Measurements from ENCODE around the gene TNFRSF6B.

TNFRSF6B gene

DNA sequence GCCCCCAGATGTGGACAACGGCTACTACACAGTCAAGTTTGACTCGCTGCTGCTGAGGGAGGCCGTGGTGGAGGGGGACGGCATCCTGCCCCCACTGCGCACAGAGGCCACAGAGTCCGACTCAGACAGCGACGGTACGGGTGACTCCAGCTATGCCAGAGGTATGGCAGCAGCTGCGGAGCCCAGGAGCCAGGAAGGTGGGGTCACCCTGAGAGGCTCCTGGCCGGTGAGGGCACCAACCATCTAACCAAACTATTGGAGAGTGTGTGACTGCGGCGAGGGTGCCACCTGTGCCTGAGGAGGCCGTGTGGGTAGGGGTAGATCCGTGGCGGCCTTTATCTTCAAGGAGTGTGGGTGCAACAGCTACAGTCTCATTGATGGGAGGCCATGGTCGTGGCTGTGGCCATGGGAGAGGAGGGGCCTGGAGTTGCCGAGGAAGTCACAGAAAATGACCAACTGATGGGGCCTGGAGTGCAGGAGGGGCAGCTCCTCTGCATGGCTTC lies 37.2 kb downstream of the TNFRSF6B start:
- DNase-seq (ENCODE audit: insufficient read length, low spot score) (no peak), FAIRE-seq (no peak)
- TF ChIP-seq POLR2A (IDR thresholded peaks at IDR 0.05; ENCODE audit: low read depth, low read length): no peak

DNA sequence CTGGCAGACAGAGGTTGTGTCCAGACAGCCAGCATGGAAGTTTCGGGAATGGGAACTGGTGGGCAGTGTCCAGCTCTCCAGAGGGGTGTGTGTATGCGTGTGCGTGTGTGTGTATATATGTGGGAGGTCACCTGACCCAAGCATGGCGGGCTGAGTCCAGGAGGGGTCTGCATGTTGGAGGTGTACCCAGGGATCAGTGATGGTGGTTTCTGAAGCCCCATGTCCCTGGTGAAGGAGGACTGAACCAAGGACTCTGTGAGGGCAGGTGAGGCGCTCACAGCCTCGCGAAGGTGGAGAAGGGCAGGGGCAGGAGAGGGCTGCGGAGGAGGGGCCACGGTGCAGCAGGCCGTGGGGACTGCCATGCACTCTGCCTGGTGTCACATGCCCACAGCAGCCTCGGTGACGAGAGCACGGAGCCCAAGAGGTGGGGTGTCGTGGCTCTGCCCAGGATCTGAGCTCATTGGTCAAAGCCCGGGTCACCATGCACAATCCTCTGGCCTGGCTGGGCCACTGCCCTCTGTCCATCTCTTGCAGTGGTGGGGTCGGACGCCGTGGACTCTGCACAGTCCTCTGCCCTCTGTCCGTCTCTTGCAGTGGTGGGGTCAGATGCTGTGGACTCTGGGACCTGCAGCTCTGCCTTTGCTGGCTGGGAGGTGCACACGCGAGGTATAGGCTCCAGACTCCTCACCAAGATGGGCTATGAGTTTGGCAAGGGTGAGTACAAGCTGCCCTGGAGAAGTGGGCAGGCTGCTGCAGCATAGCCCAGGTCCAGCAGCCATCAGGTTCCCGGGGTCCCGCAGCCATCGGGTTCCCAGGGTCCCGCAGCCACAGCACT lies 37.9 kb downstream of the TNFRSF6B start:
- FAIRE-seq: no peak

DNA sequence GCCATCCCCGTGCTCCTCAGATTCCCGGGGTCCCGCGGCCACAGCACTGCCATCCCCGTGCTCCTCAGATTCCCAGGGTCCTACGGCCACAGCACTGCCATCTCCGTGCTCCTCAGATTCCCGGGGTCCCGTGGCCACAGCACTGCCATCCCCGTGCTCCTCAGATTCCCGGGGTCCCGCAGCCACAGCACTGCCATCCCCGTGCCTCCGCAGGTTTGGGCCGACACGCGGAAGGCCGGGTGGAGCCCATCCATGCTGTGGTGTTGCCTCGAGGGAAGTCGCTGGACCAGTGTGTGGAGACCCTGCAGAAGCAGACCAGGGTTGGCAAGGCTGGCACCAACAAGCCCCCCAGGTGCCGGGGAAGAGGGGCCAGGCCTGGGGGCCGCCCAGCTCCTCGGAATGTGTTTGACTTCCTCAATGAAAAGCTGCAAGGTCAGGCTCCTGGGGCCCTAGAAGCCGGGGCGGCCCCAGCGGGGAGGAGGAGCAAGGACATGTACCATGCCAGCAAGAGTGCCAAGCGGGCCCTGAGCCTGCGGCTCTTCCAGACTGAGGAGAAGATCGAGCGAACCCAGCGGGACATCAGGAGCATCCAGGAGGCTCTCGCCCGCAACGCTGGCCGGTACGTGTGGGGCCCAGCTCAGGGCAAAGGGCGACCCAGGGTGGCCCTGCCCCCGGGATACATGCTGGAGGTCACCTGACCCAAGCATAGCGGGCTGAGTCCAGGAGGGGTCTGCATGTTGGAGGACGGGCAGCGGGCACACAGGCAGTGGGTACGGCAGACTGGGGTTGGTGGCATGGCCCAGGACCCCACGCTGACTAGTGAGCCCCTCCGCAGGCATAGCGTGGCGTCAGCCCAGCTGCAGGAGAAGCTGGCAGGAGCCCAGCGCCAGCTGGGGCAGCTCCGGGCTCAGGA lies 38.8 kb downstream of the TNFRSF6B start:
- FAIRE-seq (no peak), DNase-seq (ENCODE audit: insufficient read length, low spot score) (no peak)
- no peak for TF ChIP-seq POLR2A (IDR thresholded peaks at IDR 0.05; ENCODE audit: low read depth, low read length)

More for the DNA sequence above, 37.9 kb downstream of the TNFRSF6B start:
- TF ChIP-seq POLR2A (IDR thresholded peaks at IDR 0.05; ENCODE audit: low read depth, low read length): no peak
- no peak for DNase-seq (ENCODE audit: insufficient read length, low spot score)

DNA sequence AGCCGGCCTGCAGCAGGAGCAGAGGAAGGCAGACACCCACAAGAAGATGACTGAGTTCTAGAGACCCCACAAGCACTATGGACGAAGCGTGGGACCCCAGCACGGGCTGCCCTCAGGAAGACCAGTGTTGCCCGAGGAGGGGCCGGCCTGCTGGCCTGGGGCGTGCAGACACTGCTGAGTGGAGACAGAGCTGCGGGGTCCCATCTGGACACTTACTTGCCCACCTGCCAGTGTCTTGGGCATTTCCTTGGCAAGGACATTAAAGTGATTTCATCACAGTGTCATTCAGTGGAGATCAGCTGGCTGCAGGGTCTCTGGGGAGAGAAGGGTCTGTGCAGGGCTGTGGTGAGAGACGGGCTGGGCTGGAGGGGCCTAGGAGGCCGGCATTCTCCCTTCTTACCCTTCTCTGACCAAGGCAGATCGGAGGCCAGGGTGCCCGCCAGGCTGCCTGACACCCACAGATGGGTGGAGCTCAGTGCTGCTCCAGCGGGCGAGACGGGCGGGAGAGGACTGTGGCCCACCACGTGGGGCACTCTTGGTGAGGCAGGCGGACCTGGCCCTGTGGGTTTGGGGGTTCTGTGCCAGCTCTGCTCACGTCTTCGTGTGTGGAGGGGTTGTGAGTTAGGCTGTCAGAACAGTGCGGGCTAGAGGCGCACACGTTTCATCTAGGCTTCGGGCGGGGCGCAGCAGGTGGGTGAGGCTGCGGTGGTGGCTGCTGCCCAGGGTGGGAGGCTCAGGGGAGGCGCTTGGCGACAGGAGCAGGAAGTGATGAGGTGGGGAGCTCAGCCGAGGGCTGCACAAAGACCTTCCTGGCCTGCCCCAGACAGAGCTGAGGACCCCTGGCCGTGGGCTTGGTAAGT lies 39.6 kb downstream of the TNFRSF6B start, which contains the start of gene LIME1:
LIME1 (plus strand) TSS at position 806 of the 860 bp plus-strand sequence. CDS start 886 bp downstream, outside the sequence.
- no peak for TF ChIP-seq POLR2A (IDR thresholded peaks at IDR 0.05; ENCODE audit: low read depth, low read length)
- no peak for DNase-seq (ENCODE audit: insufficient read length, low spot score)
- no peak for FAIRE-seq

DNA sequence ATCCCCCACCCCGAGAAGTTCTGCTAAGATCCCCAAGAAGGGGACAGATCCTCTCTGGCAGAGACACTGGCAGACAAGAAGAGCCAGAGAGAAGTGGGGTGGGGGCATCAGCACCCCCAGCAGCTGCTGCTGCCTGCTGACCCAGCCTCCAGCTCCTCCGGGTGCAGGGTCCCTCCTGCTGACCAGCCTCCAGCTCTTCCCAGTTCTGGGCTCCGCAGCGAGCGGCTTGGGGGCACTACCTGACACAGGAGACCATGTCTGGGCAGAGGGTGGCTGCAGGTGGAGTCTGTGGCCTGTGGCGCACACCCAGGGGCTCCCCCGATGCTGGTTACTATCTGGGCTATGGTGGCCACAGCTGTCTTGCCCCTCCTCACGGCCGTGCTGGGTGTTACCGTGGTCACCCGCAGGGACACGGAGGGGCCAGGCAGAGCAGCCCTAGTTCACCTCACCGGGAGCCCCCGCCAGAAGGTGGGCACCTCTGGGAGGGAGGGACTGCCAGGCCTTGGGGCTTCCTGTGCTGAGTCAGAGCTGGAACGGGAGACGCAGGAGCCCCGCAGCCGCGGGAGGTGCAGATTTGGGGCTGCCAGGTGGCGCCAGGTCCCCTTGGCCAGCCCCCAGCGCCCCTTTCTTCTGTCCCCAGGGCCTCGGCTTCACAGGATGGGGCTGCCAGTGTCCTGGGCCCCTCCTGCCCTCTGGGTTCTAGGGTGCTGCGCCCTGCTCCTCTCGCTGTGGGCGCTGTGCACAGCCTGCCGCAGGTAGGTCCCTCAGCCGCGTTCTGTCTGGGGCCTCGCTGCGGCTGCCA lies 40.6 kb downstream of the TNFRSF6B start:
- FAIRE-seq: no peak
- DNase-seq (ENCODE audit: insufficient read length, low spot score): no peak
- no peak for TF ChIP-seq POLR2A (IDR thresholded peaks at IDR 0.05; ENCODE audit: low read depth, low read length)

DNA sequence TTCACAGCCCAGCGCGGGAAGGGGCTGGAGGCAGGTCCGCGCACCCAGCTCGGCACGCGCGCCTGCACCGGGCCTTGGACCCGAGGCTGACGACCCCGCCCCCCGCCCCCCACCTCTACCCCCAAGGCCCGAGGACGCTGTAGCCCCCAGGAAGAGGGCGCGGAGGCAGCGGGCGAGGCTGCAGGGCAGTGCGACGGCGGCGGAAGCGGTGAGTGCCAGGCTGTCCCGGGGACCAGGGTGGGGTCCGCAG lies 41.2 kb downstream of the TNFRSF6B start:
- no peak for DNase-seq (ENCODE audit: insufficient read length, low spot score)
- no peak for TF ChIP-seq POLR2A (IDR thresholded peaks at IDR 0.05; ENCODE audit: low read depth, low read length)
- no peak for FAIRE-seq

DNA sequence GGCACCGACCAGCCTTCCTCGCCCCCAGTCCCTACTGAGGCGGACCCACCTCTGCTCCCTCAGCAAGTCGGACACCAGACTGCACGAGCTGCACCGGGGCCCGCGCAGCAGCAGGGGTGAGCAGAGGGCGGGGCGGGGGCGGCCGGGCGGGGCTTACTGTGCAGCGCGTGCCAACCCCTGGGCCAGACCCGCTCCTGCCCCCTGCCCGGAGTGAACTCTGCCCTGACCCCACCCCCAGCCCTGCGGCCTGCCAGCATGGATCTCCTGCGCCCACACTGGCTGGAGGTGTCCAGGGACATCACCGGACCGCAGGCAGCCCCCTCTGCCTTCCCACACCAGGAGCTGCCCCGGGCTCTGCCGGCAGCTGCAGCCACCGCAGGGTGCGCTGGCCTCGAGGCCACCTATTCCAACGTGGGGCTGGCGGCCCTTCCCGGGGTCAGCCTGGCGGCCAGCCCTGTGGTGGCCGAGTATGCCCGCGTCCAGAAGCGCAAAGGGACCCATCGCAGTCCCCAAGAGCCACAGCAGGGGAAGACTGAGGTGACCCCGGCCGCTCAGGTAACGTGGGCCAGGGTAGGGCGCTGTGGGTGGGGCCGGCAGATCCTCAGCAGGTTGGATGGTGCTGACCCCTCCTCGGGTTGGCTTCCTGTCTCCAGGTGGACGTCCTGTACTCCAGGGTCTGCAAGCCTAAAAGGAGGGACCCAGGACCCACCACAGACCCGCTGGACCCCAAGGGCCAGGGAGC lies 41.7 kb downstream of the TNFRSF6B start:
- DNase-seq (ENCODE audit: insufficient read length, low spot score): no peak
- no peak for TF ChIP-seq POLR2A (IDR thresholded peaks at IDR 0.05; ENCODE audit: low read depth, low read length)
- FAIRE-seq: no peak

DNA sequence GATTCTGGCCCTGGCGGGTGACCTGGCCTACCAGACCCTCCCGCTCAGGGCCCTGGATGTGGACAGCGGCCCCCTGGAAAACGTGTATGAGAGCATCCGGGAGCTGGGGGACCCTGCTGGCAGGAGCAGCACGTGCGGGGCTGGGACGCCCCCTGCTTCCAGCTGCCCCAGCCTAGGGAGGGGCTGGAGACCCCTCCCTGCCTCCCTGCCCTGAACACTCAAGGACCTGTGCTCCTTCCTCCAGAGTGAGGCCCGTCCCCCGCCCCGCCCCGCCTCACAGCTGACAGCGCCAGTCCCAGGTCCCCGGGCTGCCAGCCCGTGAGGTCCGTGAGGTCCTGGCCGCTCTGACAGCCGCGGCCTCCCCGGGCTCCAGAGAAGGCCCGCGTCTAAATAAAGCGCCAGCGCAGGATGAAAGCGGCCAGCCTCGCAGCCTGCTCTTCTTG lies 42.3 kb downstream of the TNFRSF6B start:
- FAIRE-seq: no peak
- DNase-seq (ENCODE audit: insufficient read length, low spot score): no peak

DNA sequence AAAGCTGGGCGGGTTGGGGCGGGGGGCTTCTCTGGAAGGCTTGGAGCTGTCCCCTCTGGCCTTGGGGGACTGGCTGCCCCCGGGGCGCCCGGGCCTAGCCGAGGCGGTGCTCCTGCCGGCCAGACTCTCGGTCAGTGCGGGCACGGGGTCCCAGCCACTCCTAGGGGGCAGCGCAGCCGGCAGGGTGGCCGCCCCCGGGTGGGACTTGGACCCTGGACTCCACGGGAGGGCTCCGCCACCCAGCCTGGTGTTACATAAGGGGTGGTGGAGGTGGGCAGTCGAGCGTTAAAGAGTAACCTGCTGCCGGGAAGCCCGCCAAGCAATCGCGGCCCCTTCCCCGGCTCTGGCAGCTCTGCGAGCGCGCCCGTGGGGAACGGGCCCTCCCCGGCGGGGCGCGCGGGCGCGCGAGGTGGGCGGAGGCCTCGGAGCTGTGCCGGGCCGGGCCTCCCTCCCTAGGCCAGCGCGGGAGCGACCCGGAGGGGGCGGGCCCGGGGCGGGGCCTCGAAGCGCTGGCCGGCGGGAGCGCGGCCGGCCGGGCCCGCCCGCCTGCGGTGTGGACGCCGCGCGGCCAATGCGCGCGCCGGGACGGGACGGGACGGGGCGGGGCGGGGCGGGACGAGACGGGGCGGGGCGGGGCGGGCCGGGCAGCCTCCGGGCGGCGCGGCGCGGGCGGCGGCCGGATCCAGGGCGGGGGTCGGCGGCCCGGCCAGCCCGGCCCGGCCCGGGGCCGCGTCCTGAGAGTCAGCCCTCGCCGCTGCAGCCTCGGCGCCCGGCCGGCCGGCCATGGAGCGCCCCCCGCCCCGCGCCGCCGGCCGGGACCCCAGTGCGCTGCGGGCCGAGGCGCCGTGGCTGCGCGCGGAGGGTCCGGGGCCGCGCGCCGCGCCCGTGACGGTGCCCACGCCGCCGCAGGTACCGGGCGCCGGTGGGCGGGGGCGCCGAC lies 42.9 kb downstream of the TNFRSF6B start, which contains the start of gene SLC2A4RG:
SLC2A4RG (plus strand) TSS at position 647 of the 940 bp plus-strand sequence; CDS start at position 784, 137 bp downstream.
- no peak for FAIRE-seq
- peak; percentile 97 for DNase-seq (ENCODE audit: insufficient read length, low spot score)
- TF ChIP-seq POLR2A (IDR thresholded peaks at IDR 0.05; ENCODE audit: low read depth, low read length): no peak; the same call in 1 of the 2 replicates

More for the DNA sequence above, 42.3 kb downstream of the TNFRSF6B start:
- no peak for TF ChIP-seq POLR2A (IDR thresholded peaks at IDR 0.05; ENCODE audit: low read depth, low read length)

DNA sequence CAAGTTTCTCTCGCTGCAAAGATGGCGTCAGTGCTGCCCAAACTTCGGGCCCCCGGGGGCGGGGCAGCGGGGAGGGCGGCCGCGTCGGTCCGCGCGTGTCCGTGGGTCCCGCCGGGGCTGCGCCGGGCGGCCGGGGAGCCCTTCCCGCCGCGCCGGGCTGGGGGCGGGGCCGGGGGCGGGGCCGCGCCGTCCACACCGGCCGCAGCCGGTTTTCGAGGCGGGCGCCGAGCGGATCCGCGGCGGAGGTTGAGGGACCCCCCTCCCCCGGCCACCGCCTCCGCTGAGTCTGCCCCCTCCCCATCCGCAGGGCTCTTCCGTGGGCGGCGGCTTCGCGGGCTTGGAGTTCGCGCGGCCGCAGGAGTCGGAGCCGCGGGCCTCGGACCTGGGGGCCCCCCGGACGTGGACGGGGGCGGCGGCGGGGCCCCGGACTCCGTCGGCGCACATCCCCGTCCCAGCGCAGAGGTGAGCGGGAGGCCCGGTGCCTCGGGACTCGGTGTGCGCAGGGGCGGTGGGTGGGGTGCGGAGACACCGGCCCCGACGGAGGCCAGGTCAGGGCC lies 43.7 kb downstream of the TNFRSF6B start:
- TF ChIP-seq POLR2A (IDR thresholded peaks at IDR 0.05; ENCODE audit: low read depth, low read length): no peak; the same call in 1 of the 2 replicates
- peak; percentile 76 for DNase-seq (ENCODE audit: insufficient read length, low spot score)
- FAIRE-seq: no peak

Data from H54 (cell line).